Astrocyte of the spinal cord (primary cell): Measurements from ENCODE around the gene TRAK1.

ENCODE experiments used
- DNase-seq: peaks from one replicate; pipeline ENCODE4 v3.0.0; 2011; ENCODE audit warnings: low read depth, low spot score
- H3K4me3 ChIP-seq: 2 replicates; pipeline ENCODE4 v1.5.1; 2011; ENCODE audit warnings: low read depth, mild to moderate bottlenecking, low read length, moderate library complexity
- CTCF ChIP-seq: IDR thresholded peaks from 2 replicates; pipeline ENCODE4 v1.5.1; 2012; ENCODE audit warnings: low read depth, mild to moderate bottlenecking, low read length, inconsistent platforms
- in situ Hi-C: cut with HindIII; loops from 2 replicates; pipeline ENCODE4 v1.10.0; 2017; ENCODE audit warnings: low sequenced_read_pairs

TRAK1 gene

GRCh38 chr3:42085641-42086376, 5.3 kb upstream of the TRAK1 start:
- DNase-seq, result no peak
- in situ Hi-C loops, result no loop called here
- TF ChIP-seq CTCF, result no peak
- no peak overlapping the region for H3K4me3 ChIP-seq

- DNase-seq, result no peak
- H3K4me3 ChIP-seq, result no peak overlapping the region
- no peak for TF ChIP-seq CTCF
- in situ Hi-C loops, result no loop called here
These were observed 2.2 kb upstream of the TRAK1 start for GRCh38 chr3:42088803-42089530.

GRCh38 chr3:42092006-42092405, 849 bp downstream of the TRAK1 start:
- DNase-seq, result no peak
- H3K4me3 ChIP-seq, result no peak overlapping the region
- no peak for TF ChIP-seq CTCF
- in situ Hi-C loops, result no loop called here

GRCh38 chr3:42094128-42094527, 3.0 kb downstream of the TRAK1 start:
- no peak overlapping the region for H3K4me3 ChIP-seq
- no peak for DNase-seq
- no peak for TF ChIP-seq CTCF
- in situ Hi-C loops, result no loop called here

- in situ Hi-C loops, result no loop called here
- H3K4me3 ChIP-seq, result no peak overlapping the region
- no peak for TF ChIP-seq CTCF
- no peak for DNase-seq
These were observed 3.7 kb downstream of the TRAK1 start for GRCh38 chr3:42094691-42095391.

GRCh38 chr3:42095540-42095939, 4.4 kb downstream of the TRAK1 start:
- TF ChIP-seq CTCF, result no peak
- in situ Hi-C loops, result no loop called here
- no peak for DNase-seq
- no peak overlapping the region for H3K4me3 ChIP-seq
